Measurements from ENCODE around the gene HOXA11.

HOXA11 gene

GRCh38 chr7:27160145-27160545 lies 24.9 kb downstream of the HOXA11 start:
- no peaks in the 10 kb centered on the region for H3K36me3 Mint-ChIP-seq (ENCODE audit: low read depth)
- peak overlapping the region; percentile 51 for H3K4me3 Mint-ChIP-seq
- peaks cover 84% of the 10 kb centered on the region for H3K27me3 Mint-ChIP-seq (ENCODE audit: low read depth)
- H3K9me3 Mint-ChIP-seq: no peaks in the 10 kb centered on the region
- DNase-seq (ENCODE audit: low spot score): no peak
- H3K4me1 Mint-ChIP-seq (ENCODE audit: low read depth): peaks cover 7% of the 10 kb centered on the region
- H3K27ac Mint-ChIP-seq: no peak overlapping the region

GRCh38 chr7:27159266-27160144 lies 25.5 kb downstream of the HOXA11 start:
- no peak overlapping the region for H3K27ac Mint-ChIP-seq
- no peaks in the 10 kb centered on the region for H3K36me3 Mint-ChIP-seq (ENCODE audit: low read depth)
- DNase-seq (ENCODE audit: low spot score): no peak
- peaks cover 12% of the 10 kb centered on the region for H3K4me1 Mint-ChIP-seq (ENCODE audit: low read depth)
- H3K4me3 Mint-ChIP-seq: peak overlapping the region; percentile 21
- H3K27me3 Mint-ChIP-seq (ENCODE audit: low read depth): peaks cover 86% of the 10 kb centered on the region
- no peaks in the 10 kb centered on the region for H3K9me3 Mint-ChIP-seq

DNA sequence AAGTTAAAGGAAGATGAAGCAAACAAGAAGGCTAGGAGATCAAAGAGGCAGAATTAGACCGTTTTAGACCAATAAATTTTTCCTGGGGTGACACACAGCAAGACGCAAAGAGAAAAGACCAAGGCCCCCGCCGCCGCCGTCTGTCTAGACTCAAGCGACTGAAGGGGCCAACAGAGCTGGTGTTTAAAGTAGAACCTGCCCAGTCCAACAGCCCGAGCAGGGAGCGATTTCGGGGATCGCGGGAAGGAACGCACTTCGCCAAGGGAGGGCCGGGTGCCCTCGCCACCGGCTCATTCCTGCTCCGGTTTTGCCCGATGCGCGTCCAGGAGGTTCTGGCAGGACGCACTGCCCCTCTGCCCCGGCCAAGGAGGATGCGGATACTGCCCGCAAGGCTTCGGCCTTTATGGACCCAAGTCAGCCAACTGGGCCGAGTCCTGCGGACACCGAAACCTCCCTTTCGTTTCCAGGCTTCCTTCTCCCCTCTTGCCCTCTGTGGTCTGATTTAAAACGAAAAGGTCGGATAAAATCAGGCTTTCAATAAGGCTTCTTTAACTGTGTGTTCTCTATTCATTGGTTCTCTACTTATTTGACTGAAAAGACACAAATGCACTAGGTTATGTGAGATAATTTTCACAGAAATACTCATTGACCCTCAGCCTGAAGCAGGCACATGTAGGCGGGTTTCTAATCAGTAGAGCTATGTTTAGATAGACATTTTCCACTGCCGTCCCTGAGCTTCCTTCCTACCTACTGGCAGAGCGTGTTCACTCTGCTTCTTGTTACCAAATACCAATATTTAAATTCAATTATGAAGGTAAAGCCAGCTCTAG lies 26.4 kb downstream of the HOXA11 start:
- H3K9me3 Mint-ChIP-seq: no peaks in the 10 kb centered on the region
- peaks cover 13% of the 10 kb centered on the region for H3K4me1 Mint-ChIP-seq (ENCODE audit: low read depth)
- H3K27ac Mint-ChIP-seq: peak overlapping the region; percentile 76
- peak overlapping the region; percentile 22 for H3K4me3 Mint-ChIP-seq
- peaks cover 86% of the 10 kb centered on the region for H3K27me3 Mint-ChIP-seq (ENCODE audit: low read depth)
- no peaks in the 10 kb centered on the region for H3K36me3 Mint-ChIP-seq (ENCODE audit: low read depth)
- no peak for DNase-seq (ENCODE audit: low spot score)

DNA sequence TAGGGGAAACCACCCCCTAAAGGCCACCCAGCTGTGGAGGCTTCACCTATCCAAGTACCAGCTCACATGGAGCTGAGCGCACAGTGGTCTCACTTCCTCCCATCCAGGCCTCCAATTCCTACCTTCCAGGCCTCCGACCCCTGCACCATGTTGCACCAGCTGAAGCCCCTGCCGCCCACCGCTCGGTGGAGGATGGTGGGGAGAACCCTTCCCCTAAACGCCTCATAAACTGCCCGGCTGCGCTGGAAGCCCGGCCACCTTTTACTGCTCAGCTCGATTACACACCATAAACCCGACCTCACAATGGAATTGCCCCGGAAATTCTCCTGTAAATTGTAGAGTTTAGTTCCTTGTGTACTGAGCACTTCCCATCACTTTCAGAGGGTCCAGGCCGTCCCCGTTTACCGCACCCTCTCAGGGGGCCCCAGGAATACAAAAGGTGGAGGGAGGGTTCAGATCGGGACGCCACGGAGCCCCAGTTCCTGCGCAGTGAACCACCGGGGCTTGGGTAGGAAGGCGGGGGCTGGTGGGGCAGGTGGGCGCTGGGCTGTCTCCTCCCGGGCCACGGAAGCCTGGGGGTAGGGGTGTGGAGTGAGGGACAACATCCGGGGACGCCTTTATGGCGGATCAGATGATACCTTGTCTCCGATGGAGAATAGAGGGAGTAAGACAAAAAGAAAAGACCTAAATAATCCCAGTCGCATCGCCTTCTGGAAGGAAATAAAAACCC lies 27.2 kb downstream of the HOXA11 start:
- Mint-ChIP-seq H3K4me1 (ENCODE audit: low read depth) (peaks cover 13% of the 10 kb centered on the region), H3K4me3 (peak overlapping the region; percentile 22), H3K27me3 (ENCODE audit: low read depth) (peaks cover 85% of the 10 kb centered on the region), H3K36me3 (ENCODE audit: low read depth) (no peaks in the 10 kb centered on the region), H3K27ac (peak overlapping the region; percentile 76), H3K9me3 (no peaks in the 10 kb centered on the region)
- no peak for DNase-seq (ENCODE audit: low spot score)

GRCh38 chr7:27156916-27157701 lies 27.9 kb downstream of the HOXA11 start:
- peaks cover 84% of the 10 kb centered on the region for H3K27me3 Mint-ChIP-seq (ENCODE audit: low read depth)
- H3K4me1 Mint-ChIP-seq (ENCODE audit: low read depth): peaks cover 13% of the 10 kb centered on the region
- no peak for DNase-seq (ENCODE audit: low spot score)
- peak overlapping the region; percentile 18 for H3K4me3 Mint-ChIP-seq
- no peaks in the 10 kb centered on the region for H3K9me3 Mint-ChIP-seq
- H3K36me3 Mint-ChIP-seq (ENCODE audit: low read depth): no peaks in the 10 kb centered on the region
- peak overlapping the region; percentile 49 for H3K27ac Mint-ChIP-seq

- Mint-ChIP-seq H3K36me3 (ENCODE audit: low read depth) (peaks cover 2% of the 10 kb centered on the region), H3K27ac (peak within 1 kb of the TSS; percentile 80), H3K27me3 (ENCODE audit: low read depth) (peaks cover 87% of the 10 kb centered on the region), H3K4me1 (ENCODE audit: low read depth) (peaks cover 17% of the 10 kb centered on the region), H3K4me3 (peak within 1 kb of the TSS; percentile 18), H3K9me3 (no peaks in the 10 kb centered on the region)
- DNase-seq (ENCODE audit: low spot score): no peak
Measured at GRCh38 chr7:27156508-27156898, 28.5 kb downstream of the HOXA11 start, which contains the start of gene HOXA7. HOXA7 (minus strand) TSS chr7:27156675; CDS start chr7:27156545, 130 bp downstream.

GRCh38 chr7:27155816-27156507 lies 29.1 kb downstream of the HOXA11 start:
- no peak overlapping the region for H3K4me3 Mint-ChIP-seq
- peaks cover 3% of the 10 kb centered on the region for H3K36me3 Mint-ChIP-seq (ENCODE audit: low read depth)
- H3K9me3 Mint-ChIP-seq: no peaks in the 10 kb centered on the region
- H3K4me1 Mint-ChIP-seq (ENCODE audit: low read depth): peaks cover 22% of the 10 kb centered on the region
- H3K27ac Mint-ChIP-seq: peak overlapping the region; percentile 80
- no peak for DNase-seq (ENCODE audit: low spot score)
- H3K27me3 Mint-ChIP-seq (ENCODE audit: low read depth): peaks cover 90% of the 10 kb centered on the region

- DNase-seq (ENCODE audit: low spot score): no peak
- Mint-ChIP-seq H3K4me1 (ENCODE audit: low read depth) (peaks cover 23% of the 10 kb centered on the region), H3K36me3 (ENCODE audit: low read depth) (peaks cover 3% of the 10 kb centered on the region), H3K27ac (peak overlapping the region; percentile 80), H3K4me3 (peak overlapping the region; percentile 52), H3K9me3 (no peaks in the 10 kb centered on the region), H3K27me3 (ENCODE audit: low read depth) (peaks cover 92% of the 10 kb centered on the region)
Measured at GRCh38 chr7:27154901-27155815, 29.9 kb downstream of the HOXA11 start.

DNA sequence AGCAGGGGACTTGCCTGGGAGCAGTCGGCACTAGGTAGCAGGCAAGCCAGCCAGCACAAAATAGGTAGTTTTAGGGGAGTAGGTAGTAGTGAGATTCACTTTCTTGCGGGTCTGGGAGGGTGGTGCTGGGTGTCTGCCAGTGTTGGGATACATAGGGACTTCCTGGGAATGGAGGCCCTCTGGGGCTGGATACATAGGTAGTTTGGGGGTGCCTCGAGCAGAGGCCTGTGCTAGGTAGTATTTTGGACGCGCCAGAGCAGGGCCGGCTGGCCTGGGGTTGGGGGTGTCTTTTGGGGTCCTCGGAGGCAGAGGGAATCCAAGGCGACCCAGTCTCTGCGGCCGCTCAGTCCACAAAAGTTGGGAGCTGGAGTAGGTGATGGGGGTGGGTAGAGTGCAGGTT lies 30.7 kb downstream of the HOXA11 start:
- Mint-ChIP-seq H3K27me3 (ENCODE audit: low read depth) (peaks cover 92% of the 10 kb centered on the region), H3K36me3 (ENCODE audit: low read depth) (peaks cover 3% of the 10 kb centered on the region), H3K4me3 (no peak overlapping the region), H3K27ac (no peak overlapping the region), H3K9me3 (no peaks in the 10 kb centered on the region), H3K4me1 (ENCODE audit: low read depth) (peaks cover 23% of the 10 kb centered on the region)
- DNase-seq (ENCODE audit: low spot score): no peak

GRCh38 chr7:27153526-27153925 lies 31.5 kb downstream of the HOXA11 start:
- Mint-ChIP-seq H3K4me1 (ENCODE audit: low read depth) (peaks cover 23% of the 10 kb centered on the region), H3K27ac (no peak overlapping the region), H3K4me3 (no peak overlapping the region), H3K27me3 (ENCODE audit: low read depth) (peaks cover 92% of the 10 kb centered on the region), H3K9me3 (no peaks in the 10 kb centered on the region), H3K36me3 (ENCODE audit: low read depth) (peaks cover 3% of the 10 kb centered on the region)
- DNase-seq (ENCODE audit: low spot score): no peak

GRCh38 chr7:27152816-27153442 lies 32.1 kb downstream of the HOXA11 start:
- peaks cover 3% of the 10 kb centered on the region for H3K36me3 Mint-ChIP-seq (ENCODE audit: low read depth)
- no peak overlapping the region for H3K4me3 Mint-ChIP-seq
- peaks cover 92% of the 10 kb centered on the region for H3K27me3 Mint-ChIP-seq (ENCODE audit: low read depth)
- peak overlapping the region; percentile 8 for H3K27ac Mint-ChIP-seq
- peaks cover 22% of the 10 kb centered on the region for H3K4me1 Mint-ChIP-seq (ENCODE audit: low read depth)
- DNase-seq (ENCODE audit: low spot score): no peak
- H3K9me3 Mint-ChIP-seq: no peaks in the 10 kb centered on the region

Data from T-helper 2 cell treated with Interferon-gamma antibody and Interleukin-4, amounts not matched to agents 5 μg/mL and 100 μg/mL, for 36 hours (primary cell).